ENCODE results near the gene BPIFB6. TPM values are rescaled to one million over a fixed set of nuclear protein-coding genes. Genes with fewer than 3 reads are reported as not detected.

Gene BPIFB6
- total RNA-seq, 4 donors from 2014 or later = not detected

GRCh38 chr20:33026072-33026778 is 5.2 kb upstream of the BPIFB6 start:
- H3K4me3 ChIP-seq = no peak overlapping the region
- DNase-seq = no peak
- no peaks in the 10 kb centered on the region for H3K9me3 ChIP-seq
- 45 to 68% methylated on average over 2 to 5 of the region's 5 CpGs for WGBS, 2 donors (ENCODE audit: low coverage in 1 of 2)
- no peaks in the 10 kb centered on the region for H3K36me3 ChIP-seq
- H3K27ac ChIP-seq = no peak overlapping the region
- in situ Hi-C loops (cut with MboI; ENCODE audit: low pct_ligation_motif_present in 1 of 4, low pct_unique_long_range_greater_than_20kb in 1 of 4, low sequenced_read_pairs in 3 of 4) = no loop called here
- H3K4me1 ChIP-seq = no peaks in the 10 kb centered on the region
- TF ChIP-seq POLR2AphosphoS5 (IDR thresholded peaks at IDR 0.05) (no peak), EP300 (IDR thresholded peaks at IDR 0.05; ENCODE audit: low read depth) (no peak)
- H3K27me3 ChIP-seq = no peaks in the 10 kb centered on the region
- intact Hi-C loops (cut with DNase I; ENCODE audit: low total_unique reads) = no loop called here

GRCh38 chr20:33026779-33027759 is 4.4 kb upstream of the BPIFB6 start:
- intact Hi-C loops (cut with DNase I; ENCODE audit: low total_unique reads) (no loop called here), in situ Hi-C loops (cut with MboI; ENCODE audit: low pct_ligation_motif_present in 1 of 4, low pct_unique_long_range_greater_than_20kb in 1 of 4, low sequenced_read_pairs in 3 of 4) (no loop called here)
- Histone ChIP-seq H3K4me1 (no peaks in the 10 kb centered on the region), H3K27ac (no peak overlapping the region), H3K36me3 (no peaks in the 10 kb centered on the region), H3K27me3 (no peaks in the 10 kb centered on the region), H3K4me3 (no peak overlapping the region), H3K9me3 (no peaks in the 10 kb centered on the region)
- TF ChIP-seq POLR2AphosphoS5 (IDR thresholded peaks at IDR 0.05) = no peak
- TF ChIP-seq POLR2A (IDR thresholded peaks at IDR 0.05) = no peak
- no peak for TF ChIP-seq CTCF (IDR thresholded peaks at IDR 0.05)
- no peak for TF ChIP-seq EP300 (IDR thresholded peaks at IDR 0.05; ENCODE audit: low read depth)
- 71 to 88% methylated on average over 5 to 10 of the region's 10 CpGs for WGBS, 2 donors (ENCODE audit: low coverage in 1 of 2)
- DNase-seq = no peak

GRCh38 chr20:33027769-33028751 is 3.4 kb upstream of the BPIFB6 start:
- Histone ChIP-seq H3K4me1 (no peaks in the 10 kb centered on the region), H3K9me3 (no peaks in the 10 kb centered on the region), H3K27ac (no peak overlapping the region), H3K27me3 (no peaks in the 10 kb centered on the region), H3K36me3 (no peaks in the 10 kb centered on the region), H3K4me3 (no peak overlapping the region)
- intact Hi-C loops (cut with DNase I; ENCODE audit: low total_unique reads) (no loop called here), in situ Hi-C loops (cut with MboI; ENCODE audit: low pct_ligation_motif_present in 1 of 4, low pct_unique_long_range_greater_than_20kb in 1 of 4, low sequenced_read_pairs in 3 of 4) (no loop called here)
- no peak for TF ChIP-seq POLR2AphosphoS5 (IDR thresholded peaks at IDR 0.05)
- no peak for TF ChIP-seq CTCF (IDR thresholded peaks at IDR 0.05)
- TF ChIP-seq POLR2A (IDR thresholded peaks at IDR 0.05) = no peak
- TF ChIP-seq EP300 (IDR thresholded peaks at IDR 0.05; ENCODE audit: low read depth) = no peak
- no peak for DNase-seq
- 69 to 100% methylated on average over 1 to 8 of the region's 12 CpGs for WGBS, 2 donors (ENCODE audit: low coverage in 1 of 2)

- in situ Hi-C loops (cut with MboI; ENCODE audit: low pct_ligation_motif_present in 1 of 4, low pct_unique_long_range_greater_than_20kb in 1 of 4, low sequenced_read_pairs in 3 of 4) = no loop called here
Measured at GRCh38 chr20:33028875-33029274, 2.6 kb upstream of the BPIFB6 start.

More at GRCh38 chr20:33028875-33029274, 2.6 kb upstream of the BPIFB6 start:
- Histone ChIP-seq H3K27ac (no peak overlapping the region), H3K36me3 (no peaks in the 10 kb centered on the region), H3K9me3 (no peaks in the 10 kb centered on the region), H3K27me3 (no peaks in the 10 kb centered on the region), H3K4me1 (no peaks in the 10 kb centered on the region), H3K4me3 (no peak overlapping the region)
- intact Hi-C loops (cut with DNase I; ENCODE audit: low total_unique reads) = no loop called here
- no peak for TF ChIP-seq POLR2AphosphoS5 (IDR thresholded peaks at IDR 0.05)
- no peak for TF ChIP-seq POLR2A (IDR thresholded peaks at IDR 0.05)
- no peak for TF ChIP-seq EP300 (IDR thresholded peaks at IDR 0.05; ENCODE audit: low read depth)
- no peak for TF ChIP-seq CTCF (IDR thresholded peaks at IDR 0.05)
- 51 to 55% methylated on average over 4 to 7 of the region's 7 CpGs for WGBS, 2 donors (ENCODE audit: low coverage in 1 of 2)
- no peak for DNase-seq

All from transverse colon (tissue), 4 donors.